Fibroblast of villous mesenchyme (primary cell): ENCODE data around the gene PNPLA8. TPM values are rescaled to one million over a fixed set of nuclear protein-coding genes. Genes with fewer than 3 reads are reported as not detected.
"Not testable (repeated sequence)": the region's sequence is repeated elsewhere in the genome, so short reads cannot be mapped to it uniquely, and the experiment has no call there.

Experiments
- DNase-seq: peaks from one replicate; pipeline ENCODE4 v3.0.0-alpha.2; 2010; ENCODE audit warnings: low read depth
- H3K4me3 ChIP-seq: 2 replicates; pipeline ENCODE4 v1.5.1; 2011; ENCODE audit warnings: low read depth, mild to moderate bottlenecking, low read length
- CTCF ChIP-seq: IDR thresholded peaks from 2 replicates; pipeline ENCODE4 v1.5.1; 2012; ENCODE audit warnings: low read depth, mild to moderate bottlenecking, low read length; ENCODE audit not compliant: insufficient read depth
- total RNA-seq: library from RNA; depleted of rRNA; stranded (reverse); fragments of >200 nt; gene quantifications from 2 replicates; pipeline ENCODE4 v1.2.3, GENCODE V29; 2012

Gene PNPLA8
- total RNA-seq, 1 donor, result 34.1 TPM

- no peak for DNase-seq
- no peak overlapping the region for H3K4me3 ChIP-seq
Measured at GRCh38 chr7:108479118-108479517, 46.8 kb downstream of the PNPLA8 start.

GRCh38 chr7:108468246-108468645 lies 57.7 kb downstream of the PNPLA8 start:
- no peak overlapping the region for H3K4me3 ChIP-seq
- TF ChIP-seq CTCF, result no peak
- DNase-seq, result no peak

More at GRCh38 chr7:108479118-108479517, 46.8 kb downstream of the PNPLA8 start:
- TF ChIP-seq CTCF, result no peak

- no peak for DNase-seq
- H3K4me3 ChIP-seq, result no peak overlapping the region
- no peak for TF ChIP-seq CTCF
Measured at GRCh38 chr7:108467391-108467790, 58.5 kb downstream of the PNPLA8 start.

GRCh38 chr7:108466322-108466721 lies 59.6 kb downstream of the PNPLA8 start:
- not testable (repeated sequence) for DNase-seq, H3K4me3 ChIP-seq

- TF ChIP-seq CTCF, result no peak
- H3K4me3 ChIP-seq, result no peak overlapping the region
- peak; percentile 6 for DNase-seq
Measured at GRCh38 chr7:108464743-108465142, 61.2 kb downstream of the PNPLA8 start.

- no peak for TF ChIP-seq CTCF
- H3K4me3 ChIP-seq, result no peak overlapping the region
- DNase-seq, result no peak
Measured at GRCh38 chr7:108463613-108464012, 62.3 kb downstream of the PNPLA8 start.

GRCh38 chr7:108461840-108462239 lies 64.1 kb downstream of the PNPLA8 start:
- no peak for DNase-seq
- H3K4me3 ChIP-seq, result no peak overlapping the region
- no peak for TF ChIP-seq CTCF
